SK-N-MC (cell line): ENCODE results near the gene RORC.

Experiments
- DNase-seq: peaks from one replicate; pipeline ENCODE4 v3.0.0-alpha.2; 2011; ENCODE audit warnings: low read depth, low spot score
- H3K27ac ChIP-seq: fragments of 200-600 bp; sonication (generic); 2 replicates; pipeline ENCODE4 v1.5.1; 2016; ENCODE audit warnings: mixed run types
- H3K36me3 ChIP-seq: fragments of 200-600 bp; sonication (generic); 2 replicates; pipeline ENCODE4 v1.6.1; 2017; ENCODE audit warnings: antibody characterized with exemption, low read length, mixed read lengths; ENCODE audit not compliant: insufficient read depth
- H3K4me3 ChIP-seq: fragments of 200-600 bp; sonication (generic); 2 replicates; pipeline ENCODE4 v1.5.1; 2016
- H3K9ac ChIP-seq: fragments of 200-600 bp; sonication (generic); 2 replicates; pipeline ENCODE4 v1.8.0; 2017; ENCODE audit warnings: mixed run types, mixed read lengths; ENCODE audit not compliant: insufficient read length
- H3K9me3 ChIP-seq: fragments of 200-600 bp; sonication (generic); 2 replicates; pipeline ENCODE4 v1.6.1; 2017; ENCODE audit warnings: low read depth, mild to moderate bottlenecking, antibody characterized with exemption, low read length, moderate library complexity, mixed read lengths
- EZH2 ChIP-seq: fragments of 200-600 bp; sonication (generic); IDR thresholded peaks from one replicate; pipeline ENCODE4 v1.6.1; 2017; ENCODE audit warnings: antibody characterized with exemption
- FOXP2 ChIP-seq: optimal IDR thresholded peaks from 2 replicates; pipeline ENCODE3; 2011; ENCODE audit warnings: mild to moderate bottlenecking, moderate library complexity; ENCODE audit not compliant: insufficient read depth; ENCODE audit errors: extremely low read length, control extremely low read depth
- POLR2AphosphoS5 ChIP-seq: IDR thresholded peaks from 2 replicates; pipeline ENCODE4 v1.6.1; 2012; ENCODE audit warnings: mild to moderate bottlenecking, low read depth, low read length, borderline replicate concordance

Gene RORC

GRCh38 chr1:151809290-151809984 is 22.2 kb downstream of the RORC start:
- Histone ChIP-seq H3K36me3 (no peaks in the 10 kb centered on the region), H3K27ac (no peak overlapping the region), H3K9ac (no peak overlapping the region), H3K4me3 (no peak overlapping the region), H3K9me3 (no peaks in the 10 kb centered on the region)
- no peak for DNase-seq
- TF ChIP-seq FOXP2 (no peak), POLR2AphosphoS5 (no peak), EZH2 (no peak)

- H3K9ac ChIP-seq, result no peak overlapping the region
- no peak overlapping the region for H3K4me3 ChIP-seq
- TF ChIP-seq EZH2 (no peak), FOXP2 (no peak), POLR2AphosphoS5 (no peak)
- no peaks in the 10 kb centered on the region for H3K36me3 ChIP-seq
- H3K27ac ChIP-seq, result no peak overlapping the region
- no peaks in the 10 kb centered on the region for H3K9me3 ChIP-seq
- no peak for DNase-seq
These were observed 23.8 kb downstream of the RORC start for GRCh38 chr1:151807766-151808165.

- no peaks in the 10 kb centered on the region for H3K9me3 ChIP-seq
- no peak overlapping the region for H3K4me3 ChIP-seq
- H3K36me3 ChIP-seq, result no peaks in the 10 kb centered on the region
- no peak overlapping the region for H3K27ac ChIP-seq
- no peak for DNase-seq
- H3K9ac ChIP-seq, result no peak overlapping the region
- TF ChIP-seq POLR2AphosphoS5 (no peak), EZH2 (no peak), FOXP2 (no peak)
These were observed 24.5 kb downstream of the RORC start for GRCh38 chr1:151807131-151807530.

GRCh38 chr1:151806170-151806569 is 25.4 kb downstream of the RORC start:
- no peak for DNase-seq
- H3K36me3 ChIP-seq, result no peaks in the 10 kb centered on the region
- H3K9ac ChIP-seq, result no peak overlapping the region
- H3K27ac ChIP-seq, result no peak overlapping the region
- H3K9me3 ChIP-seq, result no peaks in the 10 kb centered on the region
- TF ChIP-seq EZH2, result no peak
- no peak for TF ChIP-seq FOXP2
- no peak for TF ChIP-seq POLR2AphosphoS5
- H3K4me3 ChIP-seq, result no peak overlapping the region

- H3K4me3 ChIP-seq, result no peak within 1 kb of the TSS
- TF ChIP-seq FOXP2, result no peak
- no peak for TF ChIP-seq POLR2AphosphoS5
- TF ChIP-seq EZH2, result no peak
- H3K36me3 ChIP-seq, result no peaks in the 10 kb centered on the region
- no peaks in the 10 kb centered on the region for H3K9me3 ChIP-seq
- H3K9ac ChIP-seq, result no peak within 1 kb of the TSS
- DNase-seq, result no peak
- H3K27ac ChIP-seq, result no peak within 1 kb of the TSS
These were observed 26.4 kb downstream of the RORC start, which contains the start of gene LINGO4 for GRCh38 chr1:151805066-151805820. Gene LINGO4 (minus strand): TSS chr1:151805419. CDS start chr1:151802704, 2,715 bp downstream.

GRCh38 chr1:151803915-151804314 is 27.7 kb downstream of the RORC start:
- H3K9ac ChIP-seq, result no peak overlapping the region
- TF ChIP-seq POLR2AphosphoS5 (no peak), EZH2 (no peak), FOXP2 (no peak)
- no peak overlapping the region for H3K27ac ChIP-seq

GRCh38 chr1:151803164-151803563 is 28.4 kb downstream of the RORC start:
- Histone ChIP-seq H3K4me3 (no peak overlapping the region), H3K9me3 (no peaks in the 10 kb centered on the region), H3K9ac (no peak overlapping the region), H3K27ac (no peak overlapping the region), H3K36me3 (no peaks in the 10 kb centered on the region)
- DNase-seq, result no peak
- TF ChIP-seq FOXP2 (no peak), EZH2 (no peak), POLR2AphosphoS5 (no peak)

More at GRCh38 chr1:151803915-151804314, 27.7 kb downstream of the RORC start:
- H3K36me3 ChIP-seq, result no peaks in the 10 kb centered on the region
- no peak overlapping the region for H3K4me3 ChIP-seq
- DNase-seq, result no peak
- no peaks in the 10 kb centered on the region for H3K9me3 ChIP-seq

GRCh38 chr1:151802372-151802771 is 29.2 kb downstream of the RORC start:
- Histone ChIP-seq H3K9me3 (no peaks in the 10 kb centered on the region), H3K27ac (no peak overlapping the region), H3K9ac (no peak overlapping the region), H3K36me3 (no peaks in the 10 kb centered on the region), H3K4me3 (no peak overlapping the region)
- DNase-seq, result no peak
- TF ChIP-seq FOXP2 (no peak), POLR2AphosphoS5 (no peak), EZH2 (no peak)
